Activated CD4-positive, alpha-beta T cell treated with anti-CD3 and anti-CD28 coated beads, Interleukin-2, Interleukin-6, amounts not matched to agents 100 ng/mL and 50 ng/mL, durations not matched to agents 16 hours and 8 hours (primary cell): ENCODE results near the gene CEP85.
"Not testable (repeated sequence)": the region's sequence is repeated elsewhere in the genome, so short reads cannot be mapped to it uniquely, and the experiment has no call there.

ENCODE experiments used
- DNase-seq: peaks from one replicate; pipeline ENCODE4 v3.0.0-alpha.2; 2020

The CEP85 gene

GRCh38 chr1:26292735-26293134 lies 58.7 kb downstream of the CEP85 start:
- DNase-seq, result not testable (repeated sequence)

- no peak for DNase-seq
Measured at GRCh38 chr1:26293911-26294463, 60.0 kb downstream of the CEP85 start.

GRCh38 chr1:26295194-26296138 lies 61.5 kb downstream of the CEP85 start:
- DNase-seq, result no peak

GRCh38 chr1:26296340-26297056 lies 62.5 kb downstream of the CEP85 start:
- DNase-seq, result no peak

- DNase-seq, result no peak
Measured at GRCh38 chr1:26297057-26297790, 63.2 kb downstream of the CEP85 start.

- no peak for DNase-seq
Measured at GRCh38 chr1:26297791-26298124, 63.8 kb downstream of the CEP85 start.

- no peak for DNase-seq
Measured at GRCh38 chr1:26300578-26301275, 66.7 kb downstream of the CEP85 start.

GRCh38 chr1:26302733-26303405 lies 68.9 kb downstream of the CEP85 start:
- DNase-seq, result no peak

GRCh38 chr1:26305667-26306289 lies 71.8 kb downstream of the CEP85 start:
- no peak for DNase-seq

- peak; percentile 98 for DNase-seq
Measured at GRCh38 chr1:26306290-26307229, 72.6 kb downstream of the CEP85 start, which contains the start of gene UBXN11. Gene UBXN11 (minus strand): TSS chr1:26306636. CDS start chr1:26302883, 3,753 bp downstream.

GRCh38 chr1:26307363-26307781 lies 73.4 kb downstream of the CEP85 start:
- DNase-seq, result peak; percentile 54

- peak; percentile 60 for DNase-seq
Measured at GRCh38 chr1:26307966-26308899, 74.2 kb downstream of the CEP85 start.

- no peak for DNase-seq
Measured at GRCh38 chr1:26314501-26314900, 80.5 kb downstream of the CEP85 start.

GRCh38 chr1:26315874-26316850 lies 82.2 kb downstream of the CEP85 start:
- DNase-seq, result no peak

- DNase-seq, result no peak
Measured at GRCh38 chr1:26317146-26317545, 83.1 kb downstream of the CEP85 start.

- DNase-seq, result peak; percentile 85
Measured at GRCh38 chr1:26317612-26318337, 83.8 kb downstream of the CEP85 start, which contains the start of gene CD52. Gene CD52 (plus strand): TSS chr1:26317958. CDS start chr1:26318018, 60 bp downstream.
